Stimulated activated memory B cell treated with anti-CD40 and anti-IgM and Interleukin-4, amounts not matched to agents 10 μg/mL and 1 μg/mL and 100 μg/mL, for 72 hours (primary cell): ENCODE measurements around the gene ARSB.
"Not testable (repeated sequence)": the region's sequence is repeated elsewhere in the genome, so short reads cannot be mapped to it uniquely, and the experiment has no call there.

Experiments used
- ATAC-seq: fragments of 150-1000 bp; cut with Tn5 transposase; 2 replicates; pipeline ENCODE4 v1.10.0; 2021
- H3K27ac Mint-ChIP-seq: one replicate; pipeline ENCODE4 v1.8.0; 2022; ENCODE audit warnings: mild to moderate bottlenecking, mixed read lengths
- H3K27me3 Mint-ChIP-seq: one replicate; pipeline ENCODE4 v1.8.0; 2022; ENCODE audit warnings: mixed read lengths
- H3K36me3 Mint-ChIP-seq: one replicate; pipeline ENCODE4 v1.8.0; 2022; ENCODE audit warnings: mixed read lengths
- H3K4me1 Mint-ChIP-seq: one replicate; pipeline ENCODE4 v1.8.0; 2022; ENCODE audit warnings: mixed read lengths
- H3K4me3 Mint-ChIP-seq: one replicate; pipeline ENCODE4 v1.8.0; 2022; ENCODE audit warnings: mild to moderate bottlenecking, moderate library complexity, mixed read lengths
- H3K9me3 Mint-ChIP-seq: one replicate; pipeline ENCODE4 v1.8.0; 2022; ENCODE audit warnings: mixed read lengths

ARSB gene

GRCh38 chr5:78747055-78747454 lies 238.1 kb downstream of the ARSB start:
- H3K36me3 Mint-ChIP-seq: no peaks in the 10 kb centered on the region
- ATAC-seq: no peak
- no peaks in the 10 kb centered on the region for H3K27me3 Mint-ChIP-seq
- H3K9me3 Mint-ChIP-seq: no peaks in the 10 kb centered on the region
- H3K27ac Mint-ChIP-seq: peak overlapping the region; percentile 50
- H3K4me1 Mint-ChIP-seq: no peaks in the 10 kb centered on the region
- H3K4me3 Mint-ChIP-seq: no peak overlapping the region

DNA sequence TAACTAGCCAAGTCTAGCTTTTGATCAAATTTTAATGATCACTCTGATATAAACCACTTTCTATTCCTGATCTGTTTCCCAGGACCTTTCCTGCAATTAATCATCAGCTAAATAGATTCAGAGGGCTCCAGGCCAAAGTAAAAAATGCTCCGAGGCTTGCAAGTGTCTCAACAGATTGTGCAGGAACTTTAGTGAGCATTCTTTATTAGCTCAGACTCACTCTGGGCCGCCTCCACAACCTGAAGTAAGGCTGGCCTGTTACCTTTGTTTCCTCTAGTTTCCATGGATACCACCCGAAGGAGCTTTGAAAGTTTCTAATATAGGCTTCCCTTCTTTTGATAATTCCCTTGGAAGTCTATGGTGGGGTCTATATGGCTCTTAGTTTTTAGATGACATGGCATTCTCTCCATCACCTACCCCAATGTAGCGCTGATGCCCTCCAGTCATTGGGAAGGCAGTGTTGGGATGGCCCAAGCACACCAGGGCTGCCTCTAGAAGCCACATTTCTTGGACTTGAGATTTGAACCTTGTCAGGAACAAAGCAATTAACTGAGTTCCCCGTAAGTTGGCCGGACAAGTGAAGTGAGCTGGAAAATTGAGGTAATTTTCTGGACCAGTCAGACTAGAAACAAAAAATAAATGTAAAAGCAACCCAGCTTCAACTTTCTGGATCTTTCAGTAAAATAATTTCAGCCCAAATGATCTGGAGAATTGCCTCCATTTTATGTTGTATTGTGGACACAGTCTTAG lies 238.9 kb downstream of the ARSB start:
- H3K36me3 Mint-ChIP-seq: no peaks in the 10 kb centered on the region
- H3K4me1 Mint-ChIP-seq: no peaks in the 10 kb centered on the region
- H3K4me3 Mint-ChIP-seq: no peak overlapping the region
- H3K9me3 Mint-ChIP-seq: no peaks in the 10 kb centered on the region
- H3K27me3 Mint-ChIP-seq: no peaks in the 10 kb centered on the region
- peak overlapping the region; percentile 5 for H3K27ac Mint-ChIP-seq
- ATAC-seq: no peak

- Mint-ChIP-seq H3K36me3 (no peaks in the 10 kb centered on the region), H3K4me1 (no peaks in the 10 kb centered on the region), H3K4me3 (no peak overlapping the region), H3K27ac (peak overlapping the region; percentile 5), H3K9me3 (no peaks in the 10 kb centered on the region), H3K27me3 (no peaks in the 10 kb centered on the region)
- ATAC-seq: no peak
These were observed 240.1 kb downstream of the ARSB start for GRCh38 chr5:78744951-78745534.

DNA sequence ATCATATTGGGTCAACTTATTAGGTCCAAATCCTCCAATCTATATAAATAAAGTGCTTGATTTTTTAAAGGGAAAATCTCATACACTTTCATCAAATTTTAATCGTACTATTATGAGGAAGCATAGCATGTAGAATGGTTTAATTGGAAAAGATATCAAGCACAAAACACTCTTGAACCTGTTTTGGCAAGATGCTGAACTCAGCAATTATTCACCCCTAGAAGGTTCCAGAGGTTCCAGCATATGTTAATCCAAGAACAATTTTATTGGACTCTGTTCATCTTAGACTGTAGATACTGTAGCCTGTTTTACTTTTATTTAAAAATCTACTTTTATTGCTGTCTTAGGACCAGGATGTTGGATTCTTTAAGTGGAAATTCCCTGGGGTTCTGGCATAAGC lies 244.1 kb downstream of the ARSB start:
- peak overlapping the region; percentile 7 for H3K27ac Mint-ChIP-seq
- ATAC-seq: no peak
- peaks cover 5% of the 10 kb centered on the region for H3K4me1 Mint-ChIP-seq
- no peaks in the 10 kb centered on the region for H3K9me3 Mint-ChIP-seq
- H3K4me3 Mint-ChIP-seq: no peak overlapping the region
- H3K36me3 Mint-ChIP-seq: no peaks in the 10 kb centered on the region
- H3K27me3 Mint-ChIP-seq: no peaks in the 10 kb centered on the region

- ATAC-seq: no peak
- H3K27ac Mint-ChIP-seq: no peak overlapping the region
- no peaks in the 10 kb centered on the region for H3K27me3 Mint-ChIP-seq
These were observed 246.3 kb downstream of the ARSB start for GRCh38 chr5:78738693-78739300.

DNA sequence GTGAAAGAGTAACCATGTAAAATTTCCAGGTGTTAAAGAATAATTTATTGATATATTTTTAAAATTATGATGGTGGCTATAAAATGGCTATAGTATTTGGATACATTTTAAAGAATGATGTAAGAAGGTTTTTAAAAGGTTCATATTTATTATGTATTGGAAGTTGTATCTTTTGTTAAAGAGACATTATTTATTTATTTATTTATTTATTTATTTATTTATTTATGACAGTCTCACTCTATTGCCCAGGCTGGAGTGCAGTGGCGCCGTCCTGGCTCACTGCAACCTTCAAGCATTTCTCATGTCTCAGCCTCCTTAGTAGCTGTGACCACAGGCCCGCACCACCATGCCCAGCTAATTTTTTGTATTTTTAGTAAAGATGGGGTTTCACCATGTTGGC lies 247.0 kb downstream of the ARSB start:
- no peak overlapping the region for H3K4me3 Mint-ChIP-seq
- ATAC-seq: no peak
- no peak overlapping the region for H3K27ac Mint-ChIP-seq
- no peaks in the 10 kb centered on the region for H3K9me3 Mint-ChIP-seq
- H3K4me1 Mint-ChIP-seq: peaks cover 29% of the 10 kb centered on the region
- no peaks in the 10 kb centered on the region for H3K27me3 Mint-ChIP-seq
- H3K36me3 Mint-ChIP-seq: no peaks in the 10 kb centered on the region

More at GRCh38 chr5:78738693-78739300, 246.3 kb downstream of the ARSB start:
- no peaks in the 10 kb centered on the region for H3K9me3 Mint-ChIP-seq
- H3K4me1 Mint-ChIP-seq: peaks cover 22% of the 10 kb centered on the region
- H3K36me3 Mint-ChIP-seq: no peaks in the 10 kb centered on the region
- H3K4me3 Mint-ChIP-seq: no peak overlapping the region

- H3K36me3 Mint-ChIP-seq: no peaks in the 10 kb centered on the region
- H3K9me3 Mint-ChIP-seq: no peaks in the 10 kb centered on the region
- no peak overlapping the region for H3K4me3 Mint-ChIP-seq
- no peaks in the 10 kb centered on the region for H3K27me3 Mint-ChIP-seq
- peak overlapping the region; percentile 79 for H3K27ac Mint-ChIP-seq
- peaks cover 40% of the 10 kb centered on the region for H3K4me1 Mint-ChIP-seq
- ATAC-seq: peak; percentile 47
These were observed 249.2 kb downstream of the ARSB start for GRCh38 chr5:78735834-78736463.

DNA sequence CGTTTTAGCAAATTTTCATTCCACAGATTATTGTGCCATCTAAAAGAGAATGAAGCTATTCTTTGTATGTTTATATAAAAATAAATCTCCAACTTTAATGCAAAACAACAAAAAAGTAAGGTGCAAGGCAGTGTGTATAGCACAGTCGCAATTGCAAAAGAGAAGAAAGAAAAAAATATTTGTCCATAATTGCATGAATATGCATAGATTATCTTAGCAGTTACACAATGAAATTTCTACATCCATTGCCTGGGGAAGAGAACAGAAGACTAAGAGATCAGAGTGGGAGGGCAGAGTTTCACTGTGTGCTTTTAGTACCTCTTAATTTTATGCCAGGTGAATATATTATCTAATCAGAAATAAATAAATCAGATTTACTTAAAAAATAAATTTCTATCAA lies 250.2 kb downstream of the ARSB start:
- Mint-ChIP-seq H3K9me3 (peaks cover 3% of the 10 kb centered on the region), H3K36me3 (peaks cover 4% of the 10 kb centered on the region), H3K27ac (no peak overlapping the region), H3K4me3 (no peak overlapping the region), H3K27me3 (no peaks in the 10 kb centered on the region), H3K4me1 (peaks cover 48% of the 10 kb centered on the region)
- ATAC-seq: no peak

DNA sequence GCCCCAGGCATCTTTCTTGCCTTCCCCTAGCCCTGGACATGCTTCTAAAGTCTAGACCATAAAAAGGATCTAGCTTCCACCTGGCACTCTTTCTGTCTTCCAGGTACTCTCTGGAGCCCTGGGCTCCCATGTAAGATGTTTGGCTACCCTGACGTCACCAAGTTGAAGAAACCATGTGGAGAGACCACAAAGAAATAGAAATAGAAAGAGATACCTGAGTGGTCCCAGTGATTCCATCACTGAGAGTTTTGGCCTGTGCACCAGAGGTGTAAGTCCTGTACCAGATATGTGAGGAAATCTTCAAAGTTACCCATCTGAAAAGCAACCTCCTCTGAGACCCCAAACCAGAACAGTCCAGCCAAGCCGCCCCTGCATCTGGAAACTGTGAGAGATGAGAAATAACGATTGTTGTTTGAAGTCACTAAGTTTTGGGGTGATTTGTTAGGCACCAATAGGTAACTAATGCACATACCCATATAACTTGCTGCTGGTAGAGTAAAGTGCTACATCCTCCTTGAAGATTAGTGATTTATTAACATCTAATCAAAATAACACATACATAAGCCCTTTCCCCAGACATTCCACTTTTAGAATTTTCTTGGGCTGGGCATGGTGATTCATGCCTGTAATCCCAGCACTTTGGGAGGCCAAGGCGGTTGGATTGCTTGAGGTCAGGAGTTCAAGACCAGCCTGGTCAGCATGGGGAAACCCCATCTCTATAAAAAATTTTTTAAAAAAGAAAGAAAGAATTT lies 250.8 kb downstream of the ARSB start:
- Mint-ChIP-seq H3K27me3 (no peaks in the 10 kb centered on the region), H3K36me3 (peaks cover 4% of the 10 kb centered on the region), H3K4me1 (peaks cover 53% of the 10 kb centered on the region), H3K9me3 (peaks cover 3% of the 10 kb centered on the region), H3K27ac (peak overlapping the region; percentile 97), H3K4me3 (no peak overlapping the region)
- no peak for ATAC-seq

DNA sequence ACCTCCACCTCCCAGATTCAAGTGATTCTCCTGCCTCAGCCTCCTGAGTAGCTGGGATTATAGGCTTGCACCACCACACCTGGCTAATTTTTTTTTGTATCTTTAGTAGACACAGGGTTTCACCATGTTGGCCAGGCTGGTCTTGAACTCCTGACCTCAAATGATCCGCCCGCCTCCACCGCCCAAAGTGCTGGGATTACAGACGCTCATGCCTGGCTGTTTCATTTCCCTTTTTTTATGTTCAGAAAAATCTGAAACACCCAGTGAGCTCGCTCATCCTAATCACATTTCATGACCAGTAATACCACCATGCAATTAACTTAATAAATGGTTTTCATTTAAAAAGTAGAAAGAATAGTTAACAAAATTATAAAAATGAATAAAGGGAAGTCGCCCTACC lies 252.4 kb downstream of the ARSB start:
- peak overlapping the region; percentile 97 for H3K27ac Mint-ChIP-seq
- not testable (repeated sequence) for H3K4me3 Mint-ChIP-seq, H3K27me3 Mint-ChIP-seq, H3K9me3 Mint-ChIP-seq, H3K36me3 Mint-ChIP-seq, ATAC-seq
- H3K4me1 Mint-ChIP-seq: peaks cover 68% of the 10 kb centered on the region

- Mint-ChIP-seq H3K9me3 (peaks cover 3% of the 10 kb centered on the region), H3K27ac (peak overlapping the region; percentile 97), H3K27me3 (no peaks in the 10 kb centered on the region), H3K4me1 (peaks cover 74% of the 10 kb centered on the region), H3K36me3 (peaks cover 4% of the 10 kb centered on the region), H3K4me3 (no peak overlapping the region)
- ATAC-seq: no peak
These were observed 253.2 kb downstream of the ARSB start for GRCh38 chr5:78731884-78732283.

- ATAC-seq: no peak
- Mint-ChIP-seq H3K4me3 (no peak overlapping the region), H3K4me1 (peaks cover 69% of the 10 kb centered on the region)
These were observed 254.6 kb downstream of the ARSB start for GRCh38 chr5:78730300-78731094.

DNA sequence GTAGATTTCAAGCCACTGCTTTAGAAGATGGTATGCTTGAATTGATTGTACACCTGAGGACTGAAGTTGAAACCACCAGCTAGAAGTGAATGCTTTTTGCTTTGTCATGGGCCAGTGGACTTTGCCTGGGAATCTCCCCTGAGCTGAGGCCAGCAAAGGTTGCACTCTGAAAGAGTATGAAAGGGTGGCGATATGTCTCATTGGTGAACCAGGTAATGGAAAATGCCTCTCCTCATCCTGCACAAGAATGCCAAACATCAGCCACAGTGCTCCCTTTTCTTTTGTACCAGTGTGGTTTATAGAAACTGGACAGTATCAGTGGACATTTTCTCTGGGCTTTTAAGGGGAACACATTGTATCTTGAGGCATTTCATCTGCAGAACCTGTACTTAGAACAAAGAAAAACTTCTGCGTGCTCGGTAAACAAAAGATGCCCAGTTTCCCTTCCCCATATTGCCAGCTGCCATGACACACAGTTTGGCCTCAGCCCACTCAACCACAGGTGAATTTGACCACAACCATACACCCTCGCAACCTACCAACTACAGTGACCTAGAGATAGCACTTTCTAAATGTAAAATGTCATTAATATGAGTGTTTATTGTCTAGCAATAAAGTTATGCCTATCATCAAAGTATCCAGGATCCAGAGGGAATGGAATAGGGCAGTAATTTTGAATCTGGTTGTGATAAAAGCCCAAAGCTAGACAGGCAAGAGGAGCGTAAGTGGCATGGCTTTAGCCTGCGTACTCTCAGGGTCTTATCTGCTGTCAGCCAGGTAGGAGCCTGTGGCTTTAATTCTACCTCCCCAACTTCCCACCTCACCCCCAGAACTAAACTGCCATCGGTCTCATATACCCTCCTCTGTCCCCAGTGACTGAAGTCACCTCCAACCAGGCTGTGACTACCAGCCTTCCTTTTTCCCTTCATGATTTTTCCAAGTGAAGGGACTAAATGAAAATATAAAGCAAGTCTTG lies 257.0 kb downstream of the ARSB start:
- Mint-ChIP-seq H3K27me3 (no peaks in the 10 kb centered on the region), H3K9me3 (peaks cover 3% of the 10 kb centered on the region), H3K4me1 (peaks cover 60% of the 10 kb centered on the region), H3K36me3 (peaks cover 4% of the 10 kb centered on the region), H3K27ac (peak overlapping the region; percentile 97), H3K4me3 (peak overlapping the region; percentile 53)
- peak; percentile 96 for ATAC-seq

More at GRCh38 chr5:78730300-78731094, 254.6 kb downstream of the ARSB start:
- peak overlapping the region; percentile 97 for H3K27ac Mint-ChIP-seq
- H3K9me3 Mint-ChIP-seq: peaks cover 3% of the 10 kb centered on the region
- H3K27me3 Mint-ChIP-seq: no peaks in the 10 kb centered on the region
- H3K36me3 Mint-ChIP-seq: peaks cover 4% of the 10 kb centered on the region
